SK-N-MC (cell line): ENCODE results near the gene RGS13.

Experiments used
- DNase-seq: peaks from one replicate; pipeline ENCODE4 v3.0.0-alpha.2; 2011; ENCODE audit warnings: low read depth, low spot score
- H3K27ac ChIP-seq: fragments of 200-600 bp; sonication (generic); 2 replicates; pipeline ENCODE4 v1.5.1; 2016; ENCODE audit warnings: mixed run types
- H3K36me3 ChIP-seq: fragments of 200-600 bp; sonication (generic); 2 replicates; pipeline ENCODE4 v1.6.1; 2017; ENCODE audit warnings: antibody characterized with exemption, low read length, mixed read lengths; ENCODE audit not compliant: insufficient read depth
- H3K4me3 ChIP-seq: fragments of 200-600 bp; sonication (generic); 2 replicates; pipeline ENCODE4 v1.5.1; 2016
- H3K9ac ChIP-seq: fragments of 200-600 bp; sonication (generic); 2 replicates; pipeline ENCODE4 v1.8.0; 2017; ENCODE audit warnings: mixed run types, mixed read lengths; ENCODE audit not compliant: insufficient read length
- H3K9me3 ChIP-seq: fragments of 200-600 bp; sonication (generic); 2 replicates; pipeline ENCODE4 v1.6.1; 2017; ENCODE audit warnings: low read depth, mild to moderate bottlenecking, antibody characterized with exemption, low read length, moderate library complexity, mixed read lengths
- EZH2 ChIP-seq: fragments of 200-600 bp; sonication (generic); IDR thresholded peaks from one replicate; pipeline ENCODE4 v1.6.1; 2017; ENCODE audit warnings: antibody characterized with exemption
- FOXP2 ChIP-seq: optimal IDR thresholded peaks from 2 replicates; pipeline ENCODE3; 2011; ENCODE audit warnings: mild to moderate bottlenecking, moderate library complexity; ENCODE audit not compliant: insufficient read depth; ENCODE audit errors: extremely low read length, control extremely low read depth
- POLR2AphosphoS5 ChIP-seq: IDR thresholded peaks from 2 replicates; pipeline ENCODE4 v1.6.1; 2012; ENCODE audit warnings: mild to moderate bottlenecking, low read depth, low read length, borderline replicate concordance

RGS13 gene

DNA sequence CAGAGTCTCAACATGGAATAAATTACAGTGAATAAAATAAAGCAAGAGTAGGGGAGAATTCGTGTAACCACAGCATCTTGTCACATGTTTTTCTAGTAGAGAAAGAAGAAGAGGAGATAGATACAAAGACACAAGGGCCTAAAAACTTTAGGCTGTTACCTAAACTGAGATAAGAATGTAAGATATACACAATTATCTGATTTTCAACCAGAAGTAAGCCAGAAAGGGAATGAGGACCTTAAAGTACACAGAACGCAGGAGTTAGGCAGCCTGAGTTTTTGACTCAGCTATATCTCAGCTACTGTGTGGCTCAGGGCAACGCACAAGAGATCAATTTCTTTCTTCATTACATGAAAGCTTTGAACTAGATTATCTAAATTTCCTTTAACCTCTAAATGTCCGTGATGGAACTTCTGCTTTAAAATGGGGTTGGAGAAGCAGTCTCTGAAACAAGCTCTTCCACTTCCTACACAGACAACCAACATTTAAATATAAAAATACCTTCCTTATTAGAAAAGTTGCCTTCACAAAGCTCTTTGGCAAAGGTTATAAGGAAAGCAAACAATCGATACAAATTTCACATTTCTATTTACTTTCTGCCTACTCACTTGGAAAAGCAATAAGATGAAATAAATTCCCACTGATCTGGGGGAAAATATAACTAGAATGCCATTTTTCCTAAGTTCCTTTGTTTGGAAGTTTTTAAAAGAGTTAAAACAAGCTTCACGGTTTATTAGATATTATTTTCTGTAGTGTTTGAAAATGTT, 5.2 kb upstream of the RGS13 start:
- DNase-seq: no peak
- Histone ChIP-seq H3K9ac (no peak overlapping the region), H3K27ac (no peak overlapping the region), H3K4me3 (no peak overlapping the region), H3K36me3 (no peaks in the 10 kb centered on the region), H3K9me3 (no peaks in the 10 kb centered on the region)
- TF ChIP-seq POLR2AphosphoS5: no peak
- no peak for TF ChIP-seq EZH2

DNA sequence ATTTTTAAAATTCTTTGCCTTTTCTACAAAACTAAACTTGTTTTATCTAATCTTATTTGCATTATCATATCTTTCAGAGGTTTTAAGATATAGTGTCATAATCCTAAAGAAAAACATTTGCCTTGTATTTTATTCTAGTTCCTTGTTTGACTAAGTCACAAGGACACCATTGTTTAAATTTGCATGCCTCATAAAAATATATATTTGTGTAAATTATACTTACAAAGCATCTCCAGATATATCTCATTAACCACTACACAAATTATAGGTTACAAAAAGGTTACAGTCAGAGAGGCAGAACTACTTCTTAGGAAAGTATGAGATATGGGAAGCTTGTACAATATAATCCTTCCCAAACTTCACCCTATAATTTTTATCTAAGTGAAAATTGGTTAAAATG, 4.2 kb upstream of the RGS13 start:
- no peak for DNase-seq
- TF ChIP-seq POLR2AphosphoS5 (no peak), FOXP2 (no peak), EZH2 (no peak)
- H3K9ac ChIP-seq: no peak overlapping the region
- H3K27ac ChIP-seq: no peak overlapping the region
- no peaks in the 10 kb centered on the region for H3K36me3 ChIP-seq
- no peaks in the 10 kb centered on the region for H3K9me3 ChIP-seq
- H3K4me3 ChIP-seq: no peak overlapping the region

DNA sequence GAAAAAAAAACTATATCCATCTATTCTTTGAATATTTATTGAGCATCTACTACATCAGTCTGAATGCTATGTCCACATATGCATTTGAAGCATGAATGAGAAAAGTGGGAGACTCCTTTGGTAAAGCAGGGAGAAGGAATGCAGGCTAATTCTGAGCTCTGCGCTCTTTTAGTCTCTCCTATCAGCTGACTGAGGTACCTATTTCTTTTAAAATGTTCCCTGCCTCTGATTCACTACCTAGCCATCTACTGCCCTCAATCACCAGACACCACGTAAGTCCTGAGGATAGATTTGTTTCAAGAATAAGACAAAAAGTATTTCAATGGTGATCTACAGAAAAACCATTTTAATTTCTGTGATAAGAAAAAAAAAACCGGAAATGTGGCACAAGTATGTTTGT, 3.8 kb upstream of the RGS13 start:
- TF ChIP-seq EZH2 (no peak), POLR2AphosphoS5 (no peak), FOXP2 (no peak)
- no peak overlapping the region for H3K9ac ChIP-seq
- H3K9me3 ChIP-seq: no peaks in the 10 kb centered on the region
- H3K4me3 ChIP-seq: no peak overlapping the region
- no peak overlapping the region for H3K27ac ChIP-seq
- no peak for DNase-seq
- no peaks in the 10 kb centered on the region for H3K36me3 ChIP-seq

DNA sequence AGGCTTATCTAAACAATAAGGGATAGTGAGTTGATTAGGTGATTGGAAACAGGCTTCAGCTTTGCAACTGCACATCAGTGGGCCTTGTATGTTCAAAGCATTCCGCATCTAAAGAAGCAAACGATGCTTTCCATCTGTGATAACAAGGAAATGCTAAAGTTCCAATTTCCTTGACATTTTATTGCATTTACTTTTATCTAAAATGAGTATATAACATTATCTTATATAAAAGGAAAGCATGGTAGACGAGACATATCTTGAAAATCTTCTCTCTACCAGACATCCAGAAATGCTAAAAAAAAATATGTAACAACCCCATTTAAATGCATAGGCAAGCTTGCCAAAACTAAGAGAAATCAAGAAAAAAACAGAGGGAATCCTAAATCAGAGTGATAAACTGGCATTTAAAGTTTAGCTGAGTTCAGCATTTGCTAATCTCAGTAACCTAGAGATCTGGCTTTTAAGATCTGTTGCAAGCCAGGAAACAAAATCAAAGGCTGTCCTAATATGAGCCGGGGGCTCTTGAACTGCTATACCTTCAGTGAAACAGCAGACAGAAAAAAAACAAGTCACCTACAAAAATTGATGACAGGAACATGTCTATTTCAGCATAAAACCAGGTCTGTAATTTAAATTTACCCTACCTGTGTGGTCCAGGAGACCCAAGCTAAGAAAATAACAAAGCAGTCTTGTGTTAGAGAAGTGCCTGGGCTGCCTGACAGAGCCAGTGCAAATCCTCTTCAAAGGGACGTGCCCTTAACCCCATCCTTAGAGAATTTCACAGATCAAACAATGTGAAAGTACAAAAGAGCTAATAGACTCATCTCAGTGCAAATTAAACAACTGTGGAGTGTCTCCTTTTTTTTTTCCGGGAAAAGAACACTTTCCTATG, 3.1 kb upstream of the RGS13 start:
- Histone ChIP-seq H3K9me3 (no peaks in the 10 kb centered on the region), H3K27ac (no peak overlapping the region), H3K4me3 (no peak overlapping the region), H3K9ac (no peak overlapping the region), H3K36me3 (no peaks in the 10 kb centered on the region)
- no peak for DNase-seq
- TF ChIP-seq EZH2 (no peak), FOXP2 (no peak), POLR2AphosphoS5 (no peak)

DNA sequence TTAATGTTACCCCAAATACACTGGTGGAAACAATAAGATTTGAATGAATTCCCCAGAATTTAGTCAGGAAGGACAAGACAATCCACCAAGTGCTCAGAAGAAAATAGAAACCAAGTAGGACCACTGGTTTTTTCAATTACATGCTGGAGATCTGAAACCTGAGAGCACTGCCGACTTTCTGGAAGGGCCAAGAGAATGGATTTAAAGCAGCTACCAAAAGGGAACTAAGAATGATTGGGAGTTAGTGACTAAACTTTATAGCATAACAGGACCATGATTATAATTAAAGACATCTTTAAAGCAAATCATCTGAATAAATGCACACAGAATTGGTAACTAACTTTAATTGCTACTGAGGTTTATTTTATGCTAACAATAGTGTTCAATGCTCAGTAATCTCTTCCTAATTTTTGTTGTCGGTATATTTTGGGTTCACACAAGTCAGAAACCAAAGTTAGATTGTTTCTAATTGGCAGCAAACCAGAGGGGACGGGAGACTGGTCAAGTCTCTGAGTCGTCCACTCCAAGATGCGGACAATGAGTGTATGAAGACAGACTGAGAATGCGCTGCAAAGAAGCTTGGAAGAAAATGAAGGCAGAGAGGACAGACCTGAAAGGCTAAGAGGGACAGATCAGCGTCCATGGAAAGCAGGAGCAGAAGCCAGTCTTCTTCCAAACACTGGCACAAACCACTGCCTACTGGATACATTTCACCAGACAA, 2.3 kb upstream of the RGS13 start:
- H3K36me3 ChIP-seq: no peaks in the 10 kb centered on the region
- no peak overlapping the region for H3K4me3 ChIP-seq
- no peak for TF ChIP-seq FOXP2
- no peak for TF ChIP-seq POLR2AphosphoS5
- H3K27ac ChIP-seq: no peak overlapping the region
- no peak for DNase-seq
- no peaks in the 10 kb centered on the region for H3K9me3 ChIP-seq
- H3K9ac ChIP-seq: no peak overlapping the region

DNA sequence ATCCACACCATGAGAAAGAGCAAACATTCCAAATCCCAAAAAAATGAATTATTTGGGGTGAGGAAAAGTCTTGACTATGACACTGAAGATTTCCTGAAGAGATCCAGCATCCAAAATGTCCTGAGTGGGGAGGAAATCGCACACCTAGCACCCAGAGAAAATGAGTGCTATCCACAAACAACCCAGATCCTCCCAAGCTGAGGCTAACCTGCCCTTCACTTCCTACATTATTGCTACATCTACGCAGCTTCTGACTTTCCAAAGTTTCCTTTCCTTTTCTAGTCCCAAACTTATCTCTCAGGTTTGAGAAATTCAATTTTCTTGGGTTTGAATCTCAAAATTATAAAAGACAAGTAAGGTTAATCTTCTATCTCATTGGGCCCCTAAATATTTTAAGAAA, 906 bp upstream of the RGS13 start:
- DNase-seq: no peak
- Histone ChIP-seq H3K36me3 (no peaks in the 10 kb centered on the region), H3K4me3 (no peak overlapping the region), H3K9me3 (no peaks in the 10 kb centered on the region), H3K27ac (no peak overlapping the region), H3K9ac (no peak overlapping the region)
- TF ChIP-seq FOXP2: no peak
- no peak for TF ChIP-seq EZH2
- no peak for TF ChIP-seq POLR2AphosphoS5

DNA sequence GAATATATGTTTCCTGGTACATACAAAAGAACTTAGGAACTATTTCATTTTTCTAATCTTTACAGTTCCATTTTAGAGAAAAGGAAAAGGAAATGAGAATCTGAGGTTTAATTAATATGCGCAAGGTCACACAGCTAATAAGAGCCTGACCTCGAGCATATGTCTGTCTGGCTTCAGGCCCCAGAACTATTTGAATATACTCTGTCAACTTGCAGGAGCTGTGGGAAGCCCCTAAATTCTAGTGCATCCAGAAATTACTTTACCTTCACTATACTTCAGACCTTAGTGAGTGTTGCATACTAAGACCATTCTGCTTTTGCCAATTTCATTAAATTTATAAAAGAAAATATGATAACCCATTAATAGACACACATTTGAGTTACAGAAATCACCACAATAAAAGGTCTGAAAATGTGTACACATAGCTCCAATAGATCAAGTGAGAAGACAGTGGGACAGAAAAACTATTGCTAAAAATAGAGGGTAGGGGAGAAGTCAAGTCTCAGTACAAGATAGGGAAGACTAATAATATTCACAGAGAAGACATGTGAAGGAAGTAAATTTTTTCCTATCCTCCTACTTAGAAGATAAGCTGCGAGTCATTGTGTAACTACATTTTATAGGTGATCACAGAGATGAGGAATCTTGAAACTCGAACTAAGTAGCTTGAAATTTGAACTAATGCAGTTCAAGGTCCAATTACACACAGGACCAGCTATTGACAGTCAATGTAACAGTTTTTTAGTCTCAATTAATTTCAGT, 3.8 kb downstream of the RGS13 start:
- no peak overlapping the region for H3K27ac ChIP-seq
- no peaks in the 10 kb centered on the region for H3K36me3 ChIP-seq

More for the DNA sequence above, 3.8 kb downstream of the RGS13 start:
- Histone ChIP-seq H3K9me3 (no peaks in the 10 kb centered on the region), H3K9ac (no peak overlapping the region), H3K4me3 (no peak overlapping the region)
- DNase-seq: no peak
- TF ChIP-seq FOXP2 (no peak), POLR2AphosphoS5 (no peak), EZH2 (no peak)
